SK-N-MC (cell line): ENCODE results near the gene STRBP.

Source experiments
- EZH2 ChIP-seq: fragments of 200-600 bp; sonication (generic); IDR thresholded peaks from one replicate; pipeline ENCODE4 v1.6.1; 2017; ENCODE audit warnings: antibody characterized with exemption
- FOXP2 ChIP-seq: optimal IDR thresholded peaks from 2 replicates; pipeline ENCODE3; 2011; ENCODE audit warnings: mild to moderate bottlenecking, moderate library complexity; ENCODE audit not compliant: insufficient read depth; ENCODE audit errors: extremely low read length, control extremely low read depth
- POLR2AphosphoS5 ChIP-seq: IDR thresholded peaks from 2 replicates; pipeline ENCODE4 v1.6.1; 2012; ENCODE audit warnings: mild to moderate bottlenecking, low read depth, low read length, borderline replicate concordance

GRCh38 chr9:123251324-123251723 is 17.1 kb downstream of the STRBP start:
- TF ChIP-seq POLR2AphosphoS5 = no peak
- TF ChIP-seq EZH2 = no peak
- TF ChIP-seq FOXP2 = no peak
